Measurements from ENCODE around the gene TLL2. TPM values are rescaled to one million over a fixed set of nuclear protein-coding genes. Genes with fewer than 3 reads are reported as not detected.

TLL2 gene
- total RNA-seq, 2 experiments from 2014 or later: 0.05 TPM; not detected in 1

GRCh38 chr10:96529634-96530279 is 16.0 kb upstream of the TLL2 start:
- peaks cover 37% of the 10 kb centered on the region for H3K36me3 Mint-ChIP-seq
- no peak overlapping the region for H3K27ac Mint-ChIP-seq
- ChIA-PET CTCF (no interaction called here), POLR2A (no interaction called here)
- DNase-seq: no peak
- H3K4me1 Mint-ChIP-seq (ENCODE audit: low read depth): no peaks in the 10 kb centered on the region
- intact Hi-C loops (cut with micrococcal nuclease): no loop called here
- no peaks in the 10 kb centered on the region for H3K27me3 Mint-ChIP-seq
- H3K4me3 Mint-ChIP-seq: no peak overlapping the region
- no peaks in the 10 kb centered on the region for H3K9me3 Mint-ChIP-seq

- CTCF ChIA-PET: interaction anchor here (0.9 kb wide), 1 partner anchor 150 kb away, joined by 3 read pairs; no protein-coding TSS in a partner anchor
- no peak for DNase-seq
- POLR2A ChIA-PET: no interaction called here
- Mint-ChIP-seq H3K4me1 (ENCODE audit: low read depth) (no peaks in the 10 kb centered on the region), H3K27ac (no peak overlapping the region), H3K36me3 (peaks cover 44% of the 10 kb centered on the region), H3K27me3 (no peaks in the 10 kb centered on the region), H3K4me3 (no peak overlapping the region), H3K9me3 (no peaks in the 10 kb centered on the region)
- intact Hi-C loops (cut with micrococcal nuclease): no loop called here
Observed at GRCh38 chr10:96524741-96525140, 11.0 kb upstream of the TLL2 start.

GRCh38 chr10:96517284-96517683 is 3.6 kb upstream of the TLL2 start:
- Mint-ChIP-seq H3K4me3 (no peak overlapping the region), H3K27ac (no peak overlapping the region), H3K36me3 (peaks cover 12% of the 10 kb centered on the region), H3K9me3 (no peaks in the 10 kb centered on the region), H3K27me3 (peaks cover 15% of the 10 kb centered on the region), H3K4me1 (ENCODE audit: low read depth) (peaks cover 16% of the 10 kb centered on the region)
- POLR2A ChIA-PET: interaction anchor here (0.6 kb wide), 2 partner anchors 64 to 475 kb away, joined by 3 read pairs; no protein-coding TSS in a partner anchor
- CTCF ChIA-PET: no interaction called here
- DNase-seq: no peak
- intact Hi-C loops (cut with micrococcal nuclease): no loop called here

- no peaks in the 10 kb centered on the region for H3K9me3 Mint-ChIP-seq
- no peak for DNase-seq
- peaks cover 24% of the 10 kb centered on the region for H3K27me3 Mint-ChIP-seq
- CTCF ChIA-PET: interaction anchor here (0.8 to 1.1 kb wide), 2 partner anchors 142 to 509 kb away, joined by 3 to 4 read pairs; no protein-coding TSS in a partner anchor
- peaks cover 7% of the 10 kb centered on the region for H3K36me3 Mint-ChIP-seq
- peaks cover 20% of the 10 kb centered on the region for H3K4me1 Mint-ChIP-seq (ENCODE audit: low read depth)
- H3K4me3 Mint-ChIP-seq: no peak overlapping the region
- intact Hi-C loops (cut with micrococcal nuclease): no loop called here
- POLR2A ChIA-PET: no interaction called here
- H3K27ac Mint-ChIP-seq: no peak overlapping the region
Observed at GRCh38 chr10:96516337-96516736, 2.6 kb upstream of the TLL2 start.

- POLR2A ChIA-PET: interaction anchor here (0.5 kb wide), 1 partner anchor 53 kb away, joined by 5 read pairs; no protein-coding TSS in a partner anchor
- Mint-ChIP-seq H3K4me3 (peak overlapping the region; percentile 55), H3K27me3 (peaks cover 25% of the 10 kb centered on the region), H3K9me3 (no peaks in the 10 kb centered on the region), H3K4me1 (ENCODE audit: low read depth) (peaks cover 20% of the 10 kb centered on the region), H3K27ac (no peak overlapping the region), H3K36me3 (no peaks in the 10 kb centered on the region)
- intact Hi-C loops (cut with micrococcal nuclease): loop anchor here (5.0 kb wide), 1 partner anchor 209 kb away; the partner anchor contains the start of gene PIK3AP1
- CTCF ChIA-PET: interaction anchor here (0.9 to 2.6 kb wide), 12 partner anchors 9 to 143 kb away, joined by 3 to 18 read pairs (median 4); no protein-coding TSS in a partner anchor
- peak; percentile 56 for DNase-seq
Observed at GRCh38 chr10:96513305-96513697, 425 bp downstream of the TLL2 start.

- POLR2A ChIA-PET: interaction anchor here (0.5 kb wide), 1 partner anchor 54 kb away, joined by 5 read pairs; no protein-coding TSS in a partner anchor
- Mint-ChIP-seq H3K4me1 (ENCODE audit: low read depth) (peaks cover 20% of the 10 kb centered on the region), H3K27me3 (peaks cover 25% of the 10 kb centered on the region), H3K4me3 (peak overlapping the region; percentile 57), H3K36me3 (no peaks in the 10 kb centered on the region), H3K27ac (no peak overlapping the region), H3K9me3 (no peaks in the 10 kb centered on the region)
- CTCF ChIA-PET: interaction anchor here (0.9 to 2.6 kb wide), 8 partner anchors 10 to 139 kb away, joined by 3 to 18 read pairs (median 6); no protein-coding TSS in a partner anchor
- intact Hi-C loops (cut with micrococcal nuclease): loop anchor here (5.0 kb wide), 1 partner anchor 210 kb away; the partner anchor contains the start of gene PIK3AP1
- no peak for DNase-seq
Observed at GRCh38 chr10:96512524-96513304, 1.0 kb downstream of the TLL2 start.

GRCh38 chr10:96511044-96511945 is 2.4 kb downstream of the TLL2 start:
- Mint-ChIP-seq H3K9me3 (no peaks in the 10 kb centered on the region), H3K27me3 (peaks cover 25% of the 10 kb centered on the region), H3K36me3 (no peaks in the 10 kb centered on the region), H3K4me3 (no peak overlapping the region), H3K27ac (no peak overlapping the region), H3K4me1 (ENCODE audit: low read depth) (peaks cover 20% of the 10 kb centered on the region)
- ChIA-PET POLR2A (no interaction called here), CTCF (interaction anchor here (1.0 to 3.0 kb wide), 10 partner anchors 13 to 699 kb away, joined by 3 to 21 read pairs (median 6); no protein-coding TSS in a partner anchor)
- intact Hi-C loops (cut with micrococcal nuclease): loop anchor here (1.0 to 5.0 kb wide), 3 partner anchors 115 to 211 kb away; partner anchors contain the start of gene PIK3AP1
- DNase-seq: peak; percentile 40

GRCh38 chr10:96509017-96509641 is 4.6 kb downstream of the TLL2 start:
- intact Hi-C loops (cut with micrococcal nuclease): no loop called here
- no peak overlapping the region for H3K4me3 Mint-ChIP-seq
- POLR2A ChIA-PET: no interaction called here
- peaks cover 15% of the 10 kb centered on the region for H3K27me3 Mint-ChIP-seq
- CTCF ChIA-PET: interaction anchor here (1.9 to 3.0 kb wide), 5 partner anchors 19 to 137 kb away, joined by 5 to 21 read pairs (median 8); no protein-coding TSS in a partner anchor
- no peaks in the 10 kb centered on the region for H3K9me3 Mint-ChIP-seq
- H3K36me3 Mint-ChIP-seq: no peaks in the 10 kb centered on the region
- H3K27ac Mint-ChIP-seq: no peak overlapping the region
- DNase-seq: no peak
- peaks cover 10% of the 10 kb centered on the region for H3K4me1 Mint-ChIP-seq (ENCODE audit: low read depth)

GRCh38 chr10:96507044-96507443 is 6.7 kb downstream of the TLL2 start:
- ChIA-PET POLR2A (no interaction called here), CTCF (no interaction called here)
- H3K27me3 Mint-ChIP-seq: peaks cover 10% of the 10 kb centered on the region

GRCh38 chr10:96505150-96506136 is 8.3 kb downstream of the TLL2 start:
- no peaks in the 10 kb centered on the region for H3K4me1 Mint-ChIP-seq (ENCODE audit: low read depth)
- peaks cover 8% of the 10 kb centered on the region for H3K27me3 Mint-ChIP-seq
- intact Hi-C loops (cut with micrococcal nuclease): no loop called here
- no peak overlapping the region for H3K27ac Mint-ChIP-seq
- H3K9me3 Mint-ChIP-seq: no peaks in the 10 kb centered on the region
- no peak for DNase-seq
- POLR2A ChIA-PET: no interaction called here
- CTCF ChIA-PET: interaction anchor here (0.8 kb wide), 1 partner anchor 110 kb away, joined by 3 read pairs; no protein-coding TSS in a partner anchor
- H3K4me3 Mint-ChIP-seq: no peak overlapping the region
- H3K36me3 Mint-ChIP-seq: no peaks in the 10 kb centered on the region

More at GRCh38 chr10:96507044-96507443, 6.7 kb downstream of the TLL2 start:
- no peak overlapping the region for H3K4me3 Mint-ChIP-seq
- H3K4me1 Mint-ChIP-seq (ENCODE audit: low read depth): peaks cover 1% of the 10 kb centered on the region
- intact Hi-C loops (cut with micrococcal nuclease): no loop called here
- DNase-seq: no peak
- no peak overlapping the region for H3K27ac Mint-ChIP-seq
- H3K36me3 Mint-ChIP-seq: no peaks in the 10 kb centered on the region
- H3K9me3 Mint-ChIP-seq: no peaks in the 10 kb centered on the region

All from activated CD4-positive, alpha-beta memory T cell treated with anti-CD3 and anti-CD28 coated beads for 36 hours (primary cell).